DMS53 treated with DMSO at 0.1 percent for 48 hours (cell line): ENCODE data around the gene CALML3.

Experiments
- DNase-seq: peaks from one replicate; lab custom pipeline; 2025; ENCODE audit not compliant: unreplicated experiment; lab: John Stamatoyannopoulos, UW

Gene CALML3

DNA sequence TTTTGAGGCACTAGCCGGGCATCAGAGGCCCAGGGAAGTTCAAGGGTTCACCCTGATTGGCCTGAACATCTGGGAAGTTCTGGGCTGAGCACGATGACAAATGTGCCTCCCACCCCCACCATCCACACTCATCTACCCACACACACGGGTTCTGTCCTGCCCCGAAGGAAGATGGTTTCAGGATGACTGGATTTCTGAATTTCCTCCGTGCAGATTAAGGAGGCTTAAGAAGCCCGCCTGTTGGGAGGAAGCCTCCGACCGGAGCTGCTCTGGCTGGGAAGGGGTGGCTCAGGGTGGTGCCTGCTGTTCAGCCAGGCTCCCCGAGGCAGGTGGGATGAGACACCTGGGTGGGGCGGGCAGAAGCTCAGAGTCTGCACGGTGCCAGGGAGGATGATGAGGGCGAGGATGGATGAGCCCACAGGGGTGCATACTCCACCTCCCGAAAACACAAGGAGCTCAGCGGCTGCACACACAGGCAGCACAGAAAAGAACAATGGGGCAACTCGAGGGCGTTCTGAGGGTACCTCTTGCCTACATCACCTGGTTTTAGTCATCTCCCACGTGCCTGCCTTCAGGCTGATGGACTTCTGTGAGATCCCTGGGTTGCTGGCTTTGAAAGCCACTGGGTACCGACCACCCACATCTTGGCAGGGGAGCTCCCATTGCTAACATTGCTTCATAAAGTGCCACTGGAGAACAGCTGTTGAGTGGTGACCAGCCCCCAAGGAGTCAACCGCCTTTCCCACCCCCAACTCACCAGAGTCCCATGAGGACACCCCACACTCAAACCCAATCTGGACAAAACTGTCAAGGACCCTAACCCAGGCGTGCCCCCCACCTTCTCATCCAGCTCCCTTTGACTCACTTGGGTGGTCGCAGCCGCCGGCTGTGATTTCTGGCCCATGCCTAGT is 41.2 kb downstream of the CALML3 start:
- DNase-seq: no peak

DNA sequence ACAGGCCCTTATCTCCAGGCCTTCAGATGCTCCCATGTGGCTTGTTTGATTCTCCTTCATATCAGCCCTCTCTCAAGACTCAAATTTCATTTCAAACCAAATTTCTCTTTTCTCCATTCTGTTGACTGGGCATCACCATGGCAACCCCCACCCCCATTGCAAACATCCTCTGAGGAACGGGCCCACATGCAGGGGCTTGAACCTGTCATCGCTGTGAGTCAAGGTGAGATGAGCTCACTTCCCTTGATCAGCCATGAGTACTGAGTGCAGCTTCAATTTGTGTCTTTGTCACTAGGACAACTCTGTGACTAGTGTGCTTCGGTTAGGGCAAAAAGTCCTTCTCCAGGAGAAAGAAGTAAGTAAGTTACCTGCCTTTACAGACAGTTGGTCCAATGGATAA is 41.9 kb downstream of the CALML3 start:
- DNase-seq: no peak

DNA sequence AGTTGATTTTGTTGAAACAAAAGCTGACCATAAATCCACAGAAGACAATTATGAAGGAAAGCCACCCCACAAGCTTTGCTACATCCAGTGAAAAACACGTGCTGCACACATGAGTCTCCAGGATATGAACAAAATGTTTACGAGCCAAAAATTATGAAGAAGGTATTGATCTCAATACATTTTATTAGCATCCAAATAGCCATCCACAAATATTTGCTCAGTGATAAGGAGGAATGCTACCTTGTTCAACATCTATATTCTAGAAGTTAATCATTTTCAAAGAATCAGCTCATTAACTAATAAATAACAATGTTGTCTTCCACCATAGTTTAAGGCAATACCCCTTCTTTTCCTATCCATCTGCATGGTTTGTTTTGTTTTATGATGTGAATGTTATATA is 42.7 kb downstream of the CALML3 start:
- no peak for DNase-seq

DNA sequence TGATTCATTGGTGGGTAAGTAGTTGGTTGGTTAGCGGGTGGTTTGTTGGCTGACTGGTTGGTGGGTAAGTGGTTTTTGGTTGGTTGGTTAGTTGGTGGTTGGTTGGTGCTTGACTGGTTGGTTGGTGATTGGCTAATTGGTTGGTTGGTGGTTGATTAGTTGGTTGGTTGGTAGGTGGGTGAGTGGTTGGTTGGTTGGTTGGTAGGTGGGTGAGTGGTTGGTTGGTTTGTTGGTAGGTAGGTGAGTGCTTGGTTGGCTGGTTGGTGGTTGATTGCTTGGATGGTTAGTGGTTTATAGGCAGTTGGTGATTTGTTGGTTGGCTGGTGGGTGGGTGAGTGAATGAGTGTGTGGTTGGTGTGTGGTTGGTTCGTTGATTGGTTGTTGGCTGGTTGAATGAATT is 44.2 kb downstream of the CALML3 start:
- no peak for DNase-seq

DNA sequence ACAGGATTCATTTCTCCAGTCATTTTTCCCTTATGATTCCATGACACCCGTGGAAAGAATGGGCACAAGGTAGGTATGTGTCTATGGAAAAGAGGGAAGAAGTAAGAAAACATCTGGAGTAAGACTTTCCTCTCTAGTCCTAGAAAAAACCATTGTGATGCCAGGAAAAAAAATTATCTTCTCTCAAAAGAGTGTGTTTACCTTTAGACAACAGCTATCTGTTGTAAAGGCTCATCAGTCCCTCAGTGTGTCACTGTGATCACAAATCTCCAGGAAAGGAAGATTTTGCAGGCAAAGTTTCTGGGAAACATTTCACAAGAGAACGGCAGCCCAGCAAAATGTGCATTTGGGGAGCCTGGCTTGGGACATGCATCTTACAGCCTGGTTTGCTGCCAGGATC is 44.8 kb downstream of the CALML3 start:
- DNase-seq: no peak

DNA sequence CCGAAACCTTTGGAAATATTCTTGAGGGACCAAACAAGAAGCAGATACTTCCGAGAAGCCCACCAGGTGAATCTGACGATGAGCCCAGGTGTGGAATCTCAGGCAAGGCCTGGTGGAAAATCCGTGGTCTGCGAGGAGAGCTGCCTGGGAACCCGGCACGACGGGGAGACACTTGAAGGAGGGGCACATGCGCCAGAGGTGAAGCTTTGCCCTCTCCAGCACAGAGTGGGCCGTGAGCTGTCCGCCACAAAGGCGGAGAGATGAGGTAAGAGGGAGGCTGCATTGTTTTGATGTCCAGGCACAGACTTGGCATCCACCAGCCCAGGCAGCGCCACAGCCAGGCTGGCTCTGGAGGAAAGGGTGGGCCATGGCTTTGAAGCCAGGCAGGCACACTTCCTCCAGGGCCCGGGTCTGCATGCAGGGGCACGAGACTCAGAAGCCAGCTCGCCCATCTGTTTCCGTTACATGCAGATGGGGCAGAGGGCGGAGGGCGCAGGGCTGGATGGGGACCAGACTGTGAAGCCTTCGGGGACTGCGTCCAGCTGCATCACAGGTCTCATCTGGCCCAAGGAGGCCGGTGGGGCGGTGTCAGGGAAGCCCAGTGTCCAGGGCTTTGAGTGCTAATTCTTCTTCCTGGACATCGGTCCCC is 45.4 kb downstream of the CALML3 start:
- DNase-seq: no peak

DNA sequence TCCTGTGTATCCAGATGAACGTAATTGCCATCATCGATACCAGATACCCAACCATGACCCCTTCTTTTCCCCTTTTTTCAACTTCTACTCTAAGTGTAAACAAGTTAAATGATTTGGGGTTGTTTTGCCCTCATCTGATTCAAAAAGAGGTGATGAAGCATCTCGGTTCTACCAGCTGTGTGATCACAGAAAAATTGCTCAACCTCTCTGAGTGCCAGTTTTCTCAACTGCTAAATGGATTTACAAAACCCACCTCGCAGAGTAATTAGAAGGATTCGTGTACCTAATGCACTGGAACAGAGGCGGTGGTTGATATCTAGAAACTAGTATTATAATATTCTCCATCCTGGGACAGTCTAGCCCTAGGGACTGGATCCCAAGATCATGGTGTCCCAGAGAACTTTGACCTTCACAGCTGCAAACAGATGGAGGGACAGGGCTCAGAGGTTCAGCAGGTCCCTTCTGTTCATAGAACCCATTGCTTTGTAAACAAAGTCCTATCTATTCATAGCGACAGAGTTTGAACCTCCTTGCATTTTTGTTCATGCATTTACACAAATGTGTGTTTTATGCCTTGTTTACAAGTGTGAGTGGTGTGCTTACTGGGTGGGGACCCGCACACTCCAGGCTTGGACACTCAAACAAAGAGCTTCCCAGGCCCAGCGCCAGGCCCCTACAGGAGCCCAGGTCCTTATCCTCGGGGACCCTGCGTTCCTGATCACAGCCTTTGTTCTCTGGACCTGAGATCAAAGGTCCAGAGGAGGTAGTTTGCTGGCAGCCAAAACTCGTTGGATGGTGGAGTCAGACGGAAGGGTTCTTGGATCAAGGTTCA is 46.4 kb downstream of the CALML3 start:
- no peak for DNase-seq

DNA sequence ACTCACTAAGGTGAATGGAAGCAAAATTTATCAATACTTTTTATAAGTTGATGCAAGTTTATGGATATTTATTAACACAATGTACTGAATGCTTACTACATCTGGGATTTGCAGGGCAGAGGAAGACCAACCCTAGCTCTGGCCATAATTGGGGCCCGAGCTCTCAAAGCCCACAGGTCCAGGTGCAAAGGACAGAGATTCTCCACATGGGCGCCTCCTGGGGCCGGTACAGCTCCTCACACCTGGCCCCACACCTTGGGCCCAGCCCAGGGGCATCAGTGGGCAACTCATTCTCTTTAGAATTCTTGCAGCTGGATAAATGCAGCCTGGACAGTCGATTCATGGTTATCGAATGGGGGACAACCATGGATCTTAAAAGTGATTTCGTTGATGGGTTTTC is 47.1 kb downstream of the CALML3 start:
- DNase-seq: no peak

DNA sequence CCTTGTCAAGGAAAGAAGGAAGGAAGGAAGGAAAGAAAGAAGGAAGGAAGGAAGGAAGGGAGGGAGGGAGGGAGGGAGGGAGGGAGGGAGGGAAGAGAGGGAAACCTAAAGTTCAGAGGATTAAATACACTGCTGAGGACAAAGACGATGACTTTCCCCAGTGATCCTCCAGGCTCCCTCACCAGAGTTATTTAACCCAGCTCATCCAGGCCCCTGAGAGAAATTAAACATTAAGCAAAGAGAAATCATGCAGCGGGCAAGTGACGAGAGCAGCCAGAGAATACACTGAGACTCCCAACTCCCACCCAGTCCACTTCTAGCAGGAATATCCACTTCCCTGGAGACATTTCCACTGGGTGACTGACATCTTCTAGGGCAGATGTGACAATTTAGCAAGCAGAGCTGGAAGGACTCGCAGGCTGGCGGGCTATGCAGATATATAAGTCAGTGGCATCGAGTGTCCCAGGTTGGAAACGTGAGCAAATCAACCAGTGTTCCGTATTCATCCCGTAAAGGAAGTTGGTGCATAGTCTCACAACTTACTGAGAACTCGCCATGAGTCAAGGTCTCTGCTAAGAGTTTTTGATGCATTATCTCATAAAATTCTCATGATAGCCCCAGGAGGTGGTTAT is 48.7 kb downstream of the CALML3 start:
- no peak for DNase-seq

DNA sequence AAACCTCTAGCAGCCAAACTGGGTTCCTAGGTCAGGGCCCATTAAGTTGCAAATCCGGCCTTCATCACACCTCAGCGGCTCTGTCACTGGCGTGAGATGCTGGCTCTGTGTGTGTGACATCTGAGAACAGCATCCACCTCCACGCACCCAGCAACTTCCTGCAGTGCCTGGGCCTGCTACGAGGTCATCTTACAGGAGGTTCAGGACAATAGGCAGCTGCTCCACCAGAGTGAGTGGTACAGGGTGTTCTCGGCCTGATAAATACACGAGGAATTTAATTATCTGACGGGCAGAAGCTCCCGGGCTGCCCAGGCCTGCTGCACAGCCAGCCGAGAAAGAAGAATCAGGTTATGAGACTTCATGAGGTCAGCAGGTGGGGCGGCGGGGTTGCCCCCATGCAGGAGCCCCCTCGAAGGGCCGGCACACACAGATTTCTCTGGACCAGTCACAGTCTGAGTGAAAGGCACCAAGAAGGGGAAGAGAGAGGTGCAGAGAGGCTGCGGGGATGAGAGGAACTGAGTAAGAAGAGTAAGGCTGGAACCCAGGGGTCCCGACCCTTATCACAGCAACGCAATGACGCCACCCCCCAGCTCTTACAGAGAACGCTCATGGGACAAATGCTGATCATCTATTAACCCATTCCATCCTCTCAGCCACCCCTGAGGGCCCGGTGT is 49.3 kb downstream of the CALML3 start:
- DNase-seq: no peak

DNA sequence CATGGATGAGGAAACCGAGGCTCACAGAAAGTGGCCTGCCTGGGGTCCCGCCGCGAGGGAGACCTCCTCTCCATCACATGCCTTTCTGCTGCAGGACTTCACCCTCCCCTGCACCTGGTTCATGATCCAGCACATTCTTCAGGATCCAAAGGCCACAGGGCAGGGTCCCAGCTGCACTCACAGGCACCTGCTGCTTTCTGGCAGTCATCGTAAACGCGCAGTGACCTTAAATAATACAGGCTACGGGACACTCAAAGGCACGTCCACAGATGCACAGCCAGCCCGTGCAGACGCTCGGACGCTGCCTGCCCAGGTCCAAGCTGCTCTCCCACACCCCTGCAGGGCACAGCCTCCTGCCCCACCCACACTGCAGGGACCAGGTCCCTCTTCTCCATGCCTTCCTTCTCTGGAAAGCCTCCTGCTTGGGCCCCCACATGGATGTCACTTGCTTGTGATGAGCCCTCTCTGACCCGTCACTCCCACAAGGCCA is 49.9 kb downstream of the CALML3 start:
- DNase-seq: peak; percentile 12

DNA sequence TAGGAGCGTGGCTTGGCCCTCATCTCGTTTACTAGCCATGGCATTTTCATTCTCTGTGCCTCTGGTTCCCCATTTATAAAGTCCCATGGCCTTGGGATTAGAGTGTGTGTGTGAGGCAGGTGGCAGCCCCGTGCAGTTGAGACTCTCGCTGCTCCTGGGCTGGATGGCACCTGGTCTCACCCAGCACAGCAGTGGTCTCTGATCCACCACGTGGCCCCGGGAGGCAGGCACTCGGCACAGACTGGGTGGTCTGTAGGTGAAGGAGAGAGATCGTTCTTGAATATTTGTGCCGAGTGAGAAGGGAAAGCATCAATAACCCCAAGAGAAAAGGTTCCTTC is 50.4 kb downstream of the CALML3 start:
- no peak for DNase-seq

DNA sequence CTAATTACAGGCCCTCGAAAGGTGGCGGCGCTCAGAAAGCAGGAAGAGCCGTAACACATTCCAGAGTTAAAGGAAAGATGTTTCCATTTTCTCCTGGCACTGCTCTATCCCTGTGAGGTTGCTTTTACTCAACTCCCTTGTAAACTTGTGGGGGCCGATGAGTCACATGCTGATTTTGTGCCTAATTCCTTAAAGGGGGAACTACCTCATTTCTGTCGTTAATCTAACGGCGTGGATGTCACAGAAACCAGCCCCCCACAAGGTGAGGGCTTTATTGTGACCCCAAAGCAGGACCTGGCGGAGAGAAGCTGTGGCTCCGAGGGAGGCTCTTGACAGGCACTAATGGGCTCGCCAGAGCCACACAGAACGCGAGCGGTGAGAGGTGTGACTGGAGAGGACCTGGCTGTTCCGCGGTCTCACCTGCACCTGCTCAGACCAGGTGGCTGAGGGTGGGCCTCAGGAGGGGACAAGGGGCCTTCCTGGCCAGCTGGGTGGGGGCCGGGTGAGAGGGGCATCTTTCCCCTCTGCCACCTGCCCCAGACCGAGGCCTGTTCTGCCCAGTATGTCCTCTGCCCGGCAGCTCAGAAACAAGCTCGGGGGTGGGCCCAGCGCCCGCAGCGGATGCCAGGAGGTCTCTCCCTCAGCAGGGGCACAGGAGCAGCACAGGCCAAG is 50.9 kb downstream of the CALML3 start:
- DNase-seq: no peak

DNA sequence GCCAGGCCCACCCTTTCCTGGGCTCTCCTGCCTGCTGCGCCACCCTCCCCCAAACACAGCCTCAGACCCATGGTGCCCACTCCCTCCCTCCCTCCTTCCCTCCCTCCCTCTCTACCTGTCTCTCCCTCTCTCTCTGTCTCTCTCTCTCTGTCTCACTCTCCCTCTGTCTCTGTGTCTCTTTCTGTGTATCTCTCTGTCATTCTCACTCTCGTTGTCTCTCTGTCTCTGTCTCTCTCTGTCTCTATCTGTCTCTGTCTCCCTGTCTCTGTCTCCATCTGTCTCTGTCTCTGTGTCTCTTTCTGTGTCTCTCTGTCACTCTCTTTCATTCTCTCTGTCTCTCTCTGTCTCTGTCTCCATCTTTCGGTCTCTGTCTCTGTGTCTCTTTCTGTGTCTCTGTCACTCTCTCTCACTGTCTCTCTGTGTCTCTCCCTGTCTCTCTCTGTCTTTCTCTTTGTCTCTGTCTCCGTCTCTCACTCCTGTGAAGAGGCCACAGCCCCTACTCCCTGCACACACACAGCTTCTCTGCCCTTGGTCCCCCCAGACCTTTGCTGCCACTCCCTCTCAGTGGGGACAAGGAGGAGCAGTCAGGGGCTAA is 51.5 kb downstream of the CALML3 start:
- no peak for DNase-seq
